HFF-Myc (cell line): ENCODE measurements around the gene DTYMK.
A peak's percentile ranks its signal among the peaks of the same experiment; 100 is the strongest.

Experiments
- DNase-seq: peaks from one replicate; pipeline ENCODE4 v3.0.0-alpha.2; 2011; ENCODE audit warnings: low read depth; ENCODE audit errors: extremely low read depth
- H3K4me3 ChIP-seq: replicated peaks from 2 replicates; pipeline ENCODE4 v1.5.1; 2011; ENCODE audit warnings: low read depth, mild to moderate bottlenecking, control low read depth, low read length
- CTCF ChIP-seq: IDR thresholded peaks from 2 replicates; pipeline ENCODE4 v1.5.1; 2012; ENCODE audit warnings: mild to moderate bottlenecking, low read depth, low read length, control low read depth; ENCODE audit errors: missing control alignments

Gene DTYMK

GRCh38 chr2:241641631-241642030 lies 45.0 kb downstream of the DTYMK start:
- H3K4me3 ChIP-seq, result no peak overlapping the region
- no peak for DNase-seq
- TF ChIP-seq CTCF, result no peak

GRCh38 chr2:241640165-241640795 lies 46.3 kb downstream of the DTYMK start:
- TF ChIP-seq CTCF, result no peak
- H3K4me3 ChIP-seq, result no peak overlapping the region
- DNase-seq, result no peak

- no peak for TF ChIP-seq CTCF
- H3K4me3 ChIP-seq, result no peak overlapping the region; the same call in 1 of the 2 replicates
These were observed 47.2 kb downstream of the DTYMK start for GRCh38 chr2:241639385-241639784.

GRCh38 chr2:241638940-241639339 lies 47.7 kb downstream of the DTYMK start:
- TF ChIP-seq CTCF, result no peak
- H3K4me3 ChIP-seq, result peak overlapping the region; percentile 82
- DNase-seq, result no peak

More at GRCh38 chr2:241639385-241639784, 47.2 kb downstream of the DTYMK start:
- no peak for DNase-seq

- no peak for DNase-seq
- peak overlapping the region; percentile 82 for H3K4me3 ChIP-seq
- no peak for TF ChIP-seq CTCF
These were observed 48.6 kb downstream of the DTYMK start for GRCh38 chr2:241637795-241638660.

GRCh38 chr2:241637018-241637794 lies 49.4 kb downstream of the DTYMK start, which contains the start of the genes ATG4B and THAP4:
Gene ATG4B (plus strand): TSS chr2:241637693. CDS start chr2:241637715, 22 bp downstream.
Gene THAP4 (minus strand): TSS chr2:241637158. CDS start chr2:241637017, 141 bp downstream.
- TF ChIP-seq CTCF, result no peak
- H3K4me3 ChIP-seq, result peak within 1 kb of the TSS; percentile 82
- peak; percentile 43 for DNase-seq
